Thyroid gland (tissue), 4 donors: ENCODE measurements around the gene CYP2W1. TPM values are rescaled to one million over a fixed set of nuclear protein-coding genes. Genes with fewer than 3 reads are reported as not detected.
"Not testable (repeated sequence)": the region's sequence is repeated elsewhere in the genome, so short reads cannot be mapped to it uniquely, and the experiment has no call there.

ENCODE experiments used
- DNase-seq, 2 donors: peaks; one replicate each; pipeline ENCODE4 v3.0.0-alpha.2; 2019
- H3K27ac ChIP-seq, 3 donors: fragments of 200-600 bp; sonication (generic); 1 replicate in 2 of 3; 2 replicates in 1 of 3; pipeline ENCODE4 v1.5.1; 2016 to 2019; ENCODE audit warnings: mild to moderate bottlenecking in 1 of 3, moderate library complexity in 1 of 3
- H3K27me3 ChIP-seq: fragments of 200-600 bp; sonication (generic); one replicate; pipeline ENCODE4 v1.5.1; 2019
- H3K36me3 ChIP-seq, 2 donors: fragments of 200-600 bp; sonication (generic); one replicate each; pipeline ENCODE4 v1.5.1; 2016 to 2019
- H3K4me1 ChIP-seq, 2 donors: fragments of 200-600 bp; sonication (generic); one replicate each; pipeline ENCODE4 v1.5.1; 2017 to 2019
- H3K4me3 ChIP-seq, 3 donors: fragments of 200-600 bp; sonication (generic); replicated peaks in 1 of 3; 1 replicate in 2 of 3; 2 replicates in 1 of 3; pipeline ENCODE4 v1.5.1; 2016; ENCODE audit warnings: mild to moderate bottlenecking in 1 of 3
- H3K9me3 ChIP-seq: fragments of 200-600 bp; sonication (generic); one replicate; pipeline ENCODE4 v1.5.1; 2017
- CTCF ChIP-seq, 6 experiments: fragments of 200-600 bp in 3 of 6; fragments of 450-650 bp in 3 of 6; sonication (generic) in 3 of 6; IDR thresholded peaks; one replicate each; pipeline ENCODE4 v1.5.1; 2016 to 2019; ENCODE audit warnings: antibody characterized with exemption in 6 of 6, mild to moderate bottlenecking in 2 of 6, inconsistent platforms in 1 of 6, moderate library complexity in 1 of 6
- POLR2A ChIP-seq, 2 donors: fragments of 450-650 bp; IDR thresholded peaks; one replicate each; pipeline ENCODE4 v1.6.1; 2017; ENCODE audit warnings: antibody characterized with exemption in 2 of 2, mild to moderate bottlenecking in 2 of 2, moderate library complexity in 1 of 2
- WGBS, 2 donors: methylation state at CpG; one replicate each; pipeline ENCODE4 v1.1.5; 2017; 5-methylcytosine and 5-hydroxymethylcytosine counted together
- intact Hi-C: fragments of 100-400 bp; cut with DNase I; formaldehyde crosslinking; loops from one replicate; pipeline ENCODE4 v1.15.1; 2023
- total RNA-seq, 4 donors: library from RNA; depleted of rRNA; stranded (reverse); fragments of >200 nt; gene quantifications; one replicate each; pipeline ENCODE4 v1.2.3, GENCODE V29; 2016

CYP2W1 gene
- total RNA-seq, 4 donors from 2014 or later = not detected

GRCh38 chr7:996079-996872, 13.3 kb downstream of the CYP2W1 start:
- 93% methylated on average over 11 of the region's 38 CpGs; no CpG with 5 or more reads in 1 of the 2 donors for WGBS, 2 donors
- Histone ChIP-seq H3K36me3 (no peaks in the 10 kb centered on the region), H3K27me3 (no peaks in the 10 kb centered on the region), H3K9me3 (no peaks in the 10 kb centered on the region), H3K4me1 (peaks cover 0 to 8% of the 10 kb centered on the region in 2 donors), H3K4me3 (no peak overlapping the region), H3K27ac (no peak overlapping the region)
- intact Hi-C loops = no loop called here
- no peak for DNase-seq
- TF ChIP-seq CTCF (IDR thresholded peaks at IDR 0.05) = no peak
- TF ChIP-seq POLR2A (IDR thresholded peaks at IDR 0.05) = no peak

- Histone ChIP-seq H3K4me3 (no peak overlapping the region), H3K4me1 (peaks cover 0 to 8% of the 10 kb centered on the region in 2 donors), H3K27me3 (no peaks in the 10 kb centered on the region), H3K27ac (no peak overlapping the region), H3K9me3 (no peaks in the 10 kb centered on the region), H3K36me3 (no peaks in the 10 kb centered on the region)
- intact Hi-C loops = no loop called here
- TF ChIP-seq POLR2A (IDR thresholded peaks at IDR 0.05) (no peak), CTCF (IDR thresholded peaks at IDR 0.05) (no peak)
- 90 to 93% methylated on average over 18 to 31 of the region's 45 CpGs for WGBS, 2 donors
- no peak for DNase-seq
Measured at GRCh38 chr7:997404-998395, 14.7 kb downstream of the CYP2W1 start.

- TF ChIP-seq POLR2A (IDR thresholded peaks at IDR 0.05) (no peak), CTCF (IDR thresholded peaks at IDR 0.05) (no peak)
- Histone ChIP-seq H3K36me3 (no peaks in the 10 kb centered on the region), H3K27me3 (no peaks in the 10 kb centered on the region), H3K9me3 (no peaks in the 10 kb centered on the region), H3K27ac (no peak overlapping the region), H3K4me1 (no peaks in the 10 kb centered on the region), H3K4me3 (no peak overlapping the region)
- 89 to 90% methylated on average over 27 to 28 of the region's 28 CpGs for WGBS, 2 donors
- no peak for DNase-seq
- intact Hi-C loops = no loop called here
Measured at GRCh38 chr7:999149-999879, 16.3 kb downstream of the CYP2W1 start.

GRCh38 chr7:999941-1000935, 17.3 kb downstream of the CYP2W1 start:
- H3K36me3 ChIP-seq = no peaks in the 10 kb centered on the region
- H3K27me3 ChIP-seq = no peaks in the 10 kb centered on the region
- WGBS, 2 donors = 87 to 91% methylated on average over 33 to 44 of the region's 52 CpGs
- H3K9me3 ChIP-seq = no peaks in the 10 kb centered on the region
- intact Hi-C loops = no loop called here
- H3K4me1 ChIP-seq = no peaks in the 10 kb centered on the region
- H3K27ac ChIP-seq = no peak overlapping the region
- no peak overlapping the region for H3K4me3 ChIP-seq
- TF ChIP-seq CTCF (IDR thresholded peaks at IDR 0.05) (no peak), POLR2A (IDR thresholded peaks at IDR 0.05) (no peak)
- no peak for DNase-seq

GRCh38 chr7:1001069-1001770, 18.2 kb downstream of the CYP2W1 start:
- DNase-seq, H3K36me3 ChIP-seq, H3K27me3 ChIP-seq, H3K27ac ChIP-seq, intact Hi-C loops, H3K4me3 ChIP-seq, H3K4me1 ChIP-seq, H3K9me3 ChIP-seq: not testable (repeated sequence)
- WGBS, 2 donors = 90 to 91% methylated on average over 4 to 9 of the region's 14 CpGs

GRCh38 chr7:1002026-1002425, 19.0 kb downstream of the CYP2W1 start:
- intact Hi-C loops, H3K36me3 ChIP-seq, H3K27ac ChIP-seq, H3K27me3 ChIP-seq, H3K9me3 ChIP-seq, H3K4me1 ChIP-seq, DNase-seq, H3K4me3 ChIP-seq: not testable (repeated sequence)
- 72 to 100% methylated on average over 3 to 4 of the region's 4 CpGs for WGBS, 2 donors
